Jurkat, Clone E6-1 (cell line): ENCODE measurements around the gene MFSD2A.
A peak's percentile ranks its signal among the peaks of the same experiment; 100 is the strongest.

Experiments used
- DNase-seq: peaks from one replicate; pipeline ENCODE4 v3.0.0-alpha.2; 2011; ENCODE audit warnings: low read depth, low spot score
- H3K4me3 ChIP-seq: 2 replicates; pipeline ENCODE4 v1.5.1; 2011; ENCODE audit warnings: mild to moderate bottlenecking, low read length, control low read depth, moderate library complexity

MFSD2A gene

GRCh38 chr1:39936724-39937491, 18.0 kb upstream of the MFSD2A start:
- H3K4me3 ChIP-seq, result no peak overlapping the region
- no peak for DNase-seq

- no peak for DNase-seq
- no peak overlapping the region for H3K4me3 ChIP-seq
Observed at GRCh38 chr1:39938856-39939255, 16.1 kb upstream of the MFSD2A start.

- no peak overlapping the region for H3K4me3 ChIP-seq
- no peak for DNase-seq
Observed at GRCh38 chr1:39940253-39940652, 14.7 kb upstream of the MFSD2A start.

GRCh38 chr1:39940980-39941871, 13.7 kb upstream of the MFSD2A start:
- H3K4me3 ChIP-seq, result no peak overlapping the region
- no peak for DNase-seq

GRCh38 chr1:39943471-39944290, 11.3 kb upstream of the MFSD2A start:
- no peak for DNase-seq
- no peak overlapping the region for H3K4me3 ChIP-seq

- no peak for DNase-seq
- H3K4me3 ChIP-seq, result no peak overlapping the region
Observed at GRCh38 chr1:39944410-39945112, 10.4 kb upstream of the MFSD2A start.

GRCh38 chr1:39946216-39946615, 8.7 kb upstream of the MFSD2A start:
- no peak overlapping the region for H3K4me3 ChIP-seq
- no peak for DNase-seq

GRCh38 chr1:39947260-39947659, 7.7 kb upstream of the MFSD2A start:
- no peak overlapping the region for H3K4me3 ChIP-seq
- no peak for DNase-seq

GRCh38 chr1:39949891-39950290, 5.1 kb upstream of the MFSD2A start:
- DNase-seq, result no peak
- no peak overlapping the region for H3K4me3 ChIP-seq

GRCh38 chr1:39951926-39952325, 3.0 kb upstream of the MFSD2A start:
- no peak for DNase-seq

GRCh38 chr1:39952359-39953110, 2.4 kb upstream of the MFSD2A start:
- no peak for DNase-seq
- H3K4me3 ChIP-seq, result no peak overlapping the region

More at GRCh38 chr1:39951926-39952325, 3.0 kb upstream of the MFSD2A start:
- H3K4me3 ChIP-seq, result no peak overlapping the region

- DNase-seq, result no peak
- peak overlapping the region; percentile 82 for H3K4me3 ChIP-seq
Observed at GRCh38 chr1:39954324-39954869, 548 bp upstream of the MFSD2A start.

GRCh38 chr1:39955547-39956539, 898 bp downstream of the MFSD2A start:
- DNase-seq, result peak; percentile 60
- peak overlapping the region; percentile 82 for H3K4me3 ChIP-seq

- H3K4me3 ChIP-seq, result no peak overlapping the region
- DNase-seq, result no peak
Observed at GRCh38 chr1:39957299-39958015, 2.5 kb downstream of the MFSD2A start.

GRCh38 chr1:39958403-39959200, 3.7 kb downstream of the MFSD2A start:
- no peak for DNase-seq
- no peak overlapping the region for H3K4me3 ChIP-seq
